Adipocyte (in vitro differentiated cells): ENCODE results near the gene GANC.
"Not testable (repeated sequence)": the region's sequence is repeated elsewhere in the genome, so short reads cannot be mapped to it uniquely, and the experiment has no call there.

Experiments used
- DNase-seq: peaks from one replicate; pipeline ENCODE4 v3.0.0-alpha.2; 2015; ENCODE audit warnings: low read depth
- H3K27me3 ChIP-seq: replicated peaks from 2 replicates; pipeline ENCODE4 v1.7.0; 2013; ENCODE audit warnings: mild to moderate bottlenecking, low read length, moderate library complexity; ENCODE audit not compliant: control insufficient read depth, insufficient read depth
- H3K36me3 ChIP-seq: 2 replicates; pipeline ENCODE4 v1.7.0; 2013; ENCODE audit warnings: low read length, mild to moderate bottlenecking, moderate library complexity; ENCODE audit not compliant: control insufficient read depth, insufficient read depth, severe bottlenecking
- H3K4me1 ChIP-seq: 2 replicates; pipeline ENCODE4 v1.7.0; 2013; ENCODE audit warnings: mild to moderate bottlenecking, low read length, moderate library complexity; ENCODE audit not compliant: control insufficient read depth, insufficient read depth
- H3K4me3 ChIP-seq: 2 replicates; pipeline ENCODE4 v1.7.0; 2013; ENCODE audit warnings: mild to moderate bottlenecking, low read length, moderate library complexity
- H3K9ac ChIP-seq: 2 replicates; pipeline ENCODE4 v1.7.0; 2013; ENCODE audit warnings: mild to moderate bottlenecking, low read length, moderate library complexity
- H3K9me3 ChIP-seq: 2 replicates; pipeline ENCODE4 v1.7.0; 2013; ENCODE audit warnings: mild to moderate bottlenecking, low read length, moderate library complexity; ENCODE audit not compliant: control insufficient read depth

The GANC gene

GRCh38 chr15:42319206-42319605 lies 46.2 kb downstream of the GANC start:
- no peak overlapping the region for H3K9ac ChIP-seq
- DNase-seq, result no peak
- H3K27me3 ChIP-seq, result no peaks in the 10 kb centered on the region
- H3K4me3 ChIP-seq, result no peak overlapping the region
- peaks cover 2% of the 10 kb centered on the region for H3K4me1 ChIP-seq
- no peaks in the 10 kb centered on the region for H3K9me3 ChIP-seq
- peaks cover 22% of the 10 kb centered on the region for H3K36me3 ChIP-seq

GRCh38 chr15:42324308-42324707 lies 51.3 kb downstream of the GANC start:
- H3K4me3 ChIP-seq, result no peak overlapping the region
- no peak overlapping the region for H3K9ac ChIP-seq
- no peaks in the 10 kb centered on the region for H3K9me3 ChIP-seq
- peaks cover 37% of the 10 kb centered on the region for H3K36me3 ChIP-seq
- H3K4me1 ChIP-seq, result peaks cover 7% of the 10 kb centered on the region
- no peaks in the 10 kb centered on the region for H3K27me3 ChIP-seq
- peak; percentile 9 for DNase-seq

GRCh38 chr15:42329161-42329560 lies 56.2 kb downstream of the GANC start:
- H3K36me3 ChIP-seq, result peaks cover 27% of the 10 kb centered on the region

GRCh38 chr15:42329992-42330391 lies 57.0 kb downstream of the GANC start:
- no peak overlapping the region for H3K9ac ChIP-seq
- peaks cover 3% of the 10 kb centered on the region for H3K9me3 ChIP-seq
- DNase-seq, result no peak

More at GRCh38 chr15:42329161-42329560, 56.2 kb downstream of the GANC start:
- Histone ChIP-seq H3K4me3 (no peak overlapping the region), H3K27me3 (no peaks in the 10 kb centered on the region), H3K9me3 (no peaks in the 10 kb centered on the region), H3K4me1 (peaks cover 5% of the 10 kb centered on the region), H3K9ac (no peak overlapping the region)
- DNase-seq, result no peak

GRCh38 chr15:42331235-42331634 lies 58.2 kb downstream of the GANC start:
- no peak for DNase-seq
- Histone ChIP-seq H3K4me1 (no peaks in the 10 kb centered on the region), H3K9me3 (peaks cover 10% of the 10 kb centered on the region), H3K4me3 (no peak overlapping the region), H3K9ac (no peak overlapping the region), H3K36me3 (peaks cover 34% of the 10 kb centered on the region), H3K27me3 (no peaks in the 10 kb centered on the region)

More at GRCh38 chr15:42329992-42330391, 57.0 kb downstream of the GANC start:
- Histone ChIP-seq H3K36me3 (peaks cover 31% of the 10 kb centered on the region), H3K27me3 (no peaks in the 10 kb centered on the region), H3K4me1 (no peaks in the 10 kb centered on the region), H3K4me3 (no peak overlapping the region)

- Histone ChIP-seq H3K9ac (no peak overlapping the region), H3K27me3 (no peaks in the 10 kb centered on the region), H3K9me3 (peaks cover 10% of the 10 kb centered on the region), H3K4me3 (no peak overlapping the region), H3K36me3 (peaks cover 24% of the 10 kb centered on the region), H3K4me1 (no peaks in the 10 kb centered on the region)
- peak; percentile 52 for DNase-seq
Measured at GRCh38 chr15:42332331-42332730, 59.3 kb downstream of the GANC start.

GRCh38 chr15:42335074-42335473 lies 62.1 kb downstream of the GANC start:
- Histone ChIP-seq H3K9me3 (peaks cover 10% of the 10 kb centered on the region), H3K4me1 (no peaks in the 10 kb centered on the region), H3K36me3 (peaks cover 13% of the 10 kb centered on the region), H3K9ac (no peak overlapping the region), H3K4me3 (peak overlapping the region; percentile 19), H3K27me3 (no peaks in the 10 kb centered on the region)
- no peak for DNase-seq

GRCh38 chr15:42336650-42337049 lies 63.6 kb downstream of the GANC start:
- H3K36me3 ChIP-seq, H3K9me3 ChIP-seq, H3K27me3 ChIP-seq, H3K4me3 ChIP-seq, H3K9ac ChIP-seq, H3K4me1 ChIP-seq, DNase-seq: not testable (repeated sequence)

- not testable (repeated sequence) for H3K4me3 ChIP-seq, DNase-seq, H3K4me1 ChIP-seq, H3K27me3 ChIP-seq, H3K9me3 ChIP-seq, H3K36me3 ChIP-seq, H3K9ac ChIP-seq
Measured at GRCh38 chr15:42337104-42337503, 64.1 kb downstream of the GANC start.

- Histone ChIP-seq H3K4me3 (no peak overlapping the region), H3K27me3 (no peaks in the 10 kb centered on the region), H3K9ac (no peak overlapping the region), H3K9me3 (peaks cover 10% of the 10 kb centered on the region), H3K36me3 (peaks cover 9% of the 10 kb centered on the region), H3K4me1 (no peaks in the 10 kb centered on the region)
- DNase-seq, result no peak
Measured at GRCh38 chr15:42338500-42338899, 65.5 kb downstream of the GANC start.

GRCh38 chr15:42343596-42344232 lies 70.7 kb downstream of the GANC start:
- Histone ChIP-seq H3K27me3 (no peaks in the 10 kb centered on the region), H3K9me3 (no peaks in the 10 kb centered on the region), H3K4me3 (no peak overlapping the region), H3K36me3 (peaks cover 14% of the 10 kb centered on the region), H3K4me1 (peaks cover 20% of the 10 kb centered on the region), H3K9ac (no peak overlapping the region)
- DNase-seq, result no peak

- DNase-seq, result peak; percentile 68
- H3K4me1 ChIP-seq, result peaks cover 23% of the 10 kb centered on the region
- no peaks in the 10 kb centered on the region for H3K27me3 ChIP-seq
- no peak overlapping the region for H3K4me3 ChIP-seq
- peaks cover 14% of the 10 kb centered on the region for H3K36me3 ChIP-seq
- no peaks in the 10 kb centered on the region for H3K9me3 ChIP-seq
- no peak overlapping the region for H3K9ac ChIP-seq
Measured at GRCh38 chr15:42344763-42345162, 71.8 kb downstream of the GANC start.
